RKO (cell line): Measurements from ENCODE around the gene PPP1R9A.

Source experiments
- DNase-seq: peaks from one replicate; pipeline ENCODE4 v3.0.0-alpha.2; 2016; ENCODE audit warnings: low spot score

The PPP1R9A gene

DNA sequence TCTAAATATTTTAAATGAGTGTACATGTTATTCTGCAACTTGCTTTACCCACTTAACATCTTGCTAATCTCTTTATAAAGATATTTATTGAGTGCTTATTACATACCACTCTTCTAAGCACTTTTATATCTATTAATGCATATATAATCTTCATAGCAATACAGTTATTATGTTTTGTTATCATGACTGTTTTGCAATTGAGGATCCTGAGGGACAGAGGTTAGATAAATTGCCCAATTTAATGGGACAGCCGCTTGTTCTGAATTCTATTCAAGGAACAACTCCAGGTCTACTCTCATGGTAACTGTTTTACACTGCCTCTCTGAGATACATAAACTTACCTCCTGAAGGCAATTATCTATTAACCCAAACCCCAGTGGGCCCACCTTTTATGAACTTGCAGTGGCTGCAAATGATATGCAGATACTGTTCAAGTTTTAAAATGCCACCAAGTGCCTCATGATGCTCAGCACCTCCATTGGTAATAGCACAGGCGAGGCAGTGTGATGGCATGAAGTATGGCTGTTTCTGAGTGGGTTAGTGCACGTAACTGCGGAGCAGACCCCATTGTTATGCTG lies 356.5 kb downstream of the PPP1R9A start:
- DNase-seq, result no peak

DNA sequence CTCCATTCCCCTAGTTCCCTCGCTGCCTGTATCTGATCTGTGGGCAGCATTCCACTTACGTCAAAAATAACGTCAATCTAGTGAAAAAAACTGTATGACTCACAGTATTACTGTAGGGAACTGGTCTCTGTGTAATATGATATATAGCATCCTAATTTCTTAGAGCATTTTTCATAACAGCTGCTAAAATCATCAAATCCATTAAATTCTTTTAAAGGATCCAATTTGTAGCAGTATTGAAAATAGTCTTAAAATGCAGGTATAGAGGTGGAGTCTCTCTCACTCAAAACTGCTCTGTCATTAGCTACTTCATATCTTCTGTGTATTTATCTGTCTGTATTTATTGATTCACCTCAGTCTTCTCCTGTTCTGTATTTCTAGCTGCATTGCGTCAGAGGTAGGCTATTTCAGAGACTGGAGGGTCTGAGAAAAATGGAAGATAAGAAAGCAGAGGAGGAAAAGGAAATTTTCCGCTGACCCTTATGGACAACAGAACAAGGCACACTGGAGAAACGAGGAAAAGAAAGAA lies 357.0 kb downstream of the PPP1R9A start:
- DNase-seq, result peak; percentile 58

- no peak for DNase-seq
Observed at GRCh38 chr7:95265634-95266033, 358.2 kb downstream of the PPP1R9A start.

DNA sequence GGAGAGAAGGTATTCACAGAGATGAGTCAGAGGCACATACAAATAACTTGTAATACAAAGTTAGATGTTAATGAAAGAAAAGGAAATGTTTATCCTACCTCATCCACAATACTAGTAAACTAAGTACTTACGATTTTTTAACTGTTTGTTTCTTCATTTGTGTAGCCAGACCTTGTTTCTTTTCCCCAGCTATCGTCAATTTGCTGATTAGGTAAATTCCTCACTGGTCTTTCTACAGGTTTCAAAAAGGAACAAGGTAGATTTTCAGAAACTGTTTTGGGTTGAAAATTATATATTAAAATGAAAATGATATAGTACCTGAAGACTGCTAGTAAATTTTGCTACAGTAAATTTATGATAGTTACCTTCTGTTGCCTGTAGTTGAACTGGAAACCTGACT lies 360.4 kb downstream of the PPP1R9A start:
- no peak for DNase-seq

GRCh38 chr7:95269640-95270039 lies 362.2 kb downstream of the PPP1R9A start:
- DNase-seq, result no peak

DNA sequence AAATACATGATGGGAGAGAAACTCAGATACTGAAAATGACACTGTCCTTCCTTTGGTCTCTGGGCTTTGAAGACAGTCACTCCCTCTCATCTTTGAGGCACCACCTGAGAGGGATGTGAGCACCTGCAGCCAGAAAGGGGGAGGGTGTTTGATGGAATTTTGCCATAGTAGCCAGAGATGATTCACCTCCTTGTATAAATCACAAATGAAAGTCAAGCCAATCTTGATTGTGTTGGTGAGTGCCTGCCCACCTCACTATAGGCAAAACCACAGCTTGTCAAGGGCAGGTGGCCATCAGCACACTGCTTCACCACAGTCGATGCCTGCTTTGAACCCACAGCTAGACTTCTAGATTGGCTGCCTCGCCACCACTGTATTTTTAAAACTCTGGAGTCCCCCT lies 368.7 kb downstream of the PPP1R9A start:
- DNase-seq, result no peak

DNA sequence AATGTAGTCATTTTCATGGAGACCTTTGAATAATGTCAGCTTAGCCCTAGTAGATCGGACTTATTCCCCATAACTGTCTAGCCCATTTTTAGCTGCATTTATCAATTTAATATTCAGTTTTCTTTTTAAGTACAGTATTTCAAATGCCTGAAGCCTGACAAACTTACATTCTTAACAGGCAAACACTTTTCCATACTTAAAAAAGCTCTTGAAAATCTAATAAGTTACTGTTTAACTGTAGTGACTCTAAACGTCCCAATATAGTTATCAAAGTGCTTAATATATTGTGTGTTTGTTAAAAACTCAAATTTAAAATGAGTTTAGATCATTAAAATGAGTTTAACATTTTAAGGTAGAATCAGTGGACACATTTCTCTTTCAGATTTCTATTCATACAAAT lies 372.0 kb downstream of the PPP1R9A start:
- DNase-seq, result no peak

DNA sequence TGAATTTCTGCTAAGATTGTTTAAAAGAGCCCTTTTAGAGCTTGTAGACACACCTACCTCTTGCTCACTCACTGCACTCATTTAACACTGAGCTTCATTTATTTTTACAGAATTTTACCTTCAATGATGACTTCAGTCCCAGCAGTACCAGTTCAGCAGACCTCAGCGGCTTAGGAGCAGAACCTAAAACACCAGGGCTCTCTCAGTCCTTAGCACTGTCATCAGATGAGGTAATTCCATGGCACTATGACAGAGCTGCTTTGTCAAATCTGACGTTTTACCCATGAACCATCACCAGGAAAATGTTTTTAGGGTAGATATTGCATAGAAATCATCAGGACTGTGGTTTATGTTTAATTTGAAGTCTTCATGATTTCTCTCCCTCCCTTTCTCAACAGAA lies 378.7 kb downstream of the PPP1R9A start:
- DNase-seq, result no peak

DNA sequence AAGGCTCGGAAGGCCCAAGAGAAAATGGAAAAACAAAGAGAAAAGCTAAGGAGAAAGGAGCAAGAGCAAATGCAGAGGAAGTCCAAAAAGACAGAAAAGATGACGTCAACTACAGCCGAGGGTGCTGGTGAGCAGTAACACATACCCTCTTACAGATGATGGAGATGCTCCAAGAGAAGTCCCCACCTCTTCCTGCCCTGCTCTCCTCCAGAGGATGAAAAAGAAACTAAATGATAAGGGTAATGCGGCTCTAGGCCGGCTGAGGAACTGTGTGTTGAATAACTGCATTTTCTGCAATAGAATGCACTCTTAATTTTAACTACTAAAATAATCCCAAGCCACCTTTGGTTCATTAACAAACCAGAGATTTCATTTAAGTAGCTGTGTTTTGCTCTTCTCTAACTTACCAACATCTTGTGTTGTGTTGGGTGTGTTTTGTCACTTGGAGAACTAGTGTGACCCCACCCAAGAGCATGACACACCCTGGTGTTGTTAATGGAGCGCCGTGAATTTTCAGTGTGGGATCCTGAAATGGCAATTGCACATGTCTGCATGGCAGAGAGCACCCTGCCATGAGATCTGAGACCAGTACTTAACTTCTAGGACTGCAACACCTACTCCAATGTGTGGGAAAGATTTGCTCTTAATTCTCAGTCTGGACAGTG lies 382.9 kb downstream of the PPP1R9A start:
- DNase-seq, result no peak

DNA sequence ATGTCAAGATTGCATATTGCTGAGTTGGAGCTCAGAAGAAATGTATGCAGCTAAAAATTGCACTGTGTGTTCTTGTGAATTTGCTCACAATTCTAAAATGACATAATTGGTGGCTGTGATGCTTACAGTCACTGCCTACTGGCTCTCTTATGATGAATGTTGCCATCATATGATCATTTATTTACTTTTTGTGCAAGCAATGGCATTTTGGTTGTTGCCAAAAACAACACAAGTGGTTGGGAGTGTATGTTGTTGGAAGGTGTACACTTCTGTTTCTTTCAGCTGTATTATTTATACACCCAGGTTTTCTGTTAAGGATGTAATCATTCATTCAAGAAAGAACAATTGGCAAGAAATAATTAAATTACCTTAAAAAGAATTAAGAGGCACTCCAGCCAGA lies 388.0 kb downstream of the PPP1R9A start:
- DNase-seq, result no peak

DNA sequence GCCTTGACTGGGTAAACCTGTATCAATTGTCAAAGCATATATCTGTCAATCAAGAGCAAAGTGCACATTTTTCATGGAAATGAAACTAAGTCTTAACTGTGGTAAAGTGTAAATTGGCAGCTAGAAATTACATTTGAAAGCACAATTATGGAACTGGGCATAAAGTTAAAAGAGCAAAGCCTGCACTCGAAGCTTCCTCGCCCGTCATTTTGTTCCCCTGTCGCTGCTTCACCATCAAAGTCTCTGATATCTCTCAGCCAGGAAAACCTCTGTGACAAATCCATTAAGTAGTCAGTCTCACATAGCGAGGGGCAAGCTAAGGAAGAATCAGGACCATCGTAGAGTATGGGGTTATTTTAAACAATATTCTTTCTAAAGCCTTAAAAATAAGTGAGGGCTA lies 389.1 kb downstream of the PPP1R9A start:
- DNase-seq, result no peak

- no peak for DNase-seq
Observed at GRCh38 chr7:95297041-95297440, 389.6 kb downstream of the PPP1R9A start.

DNA sequence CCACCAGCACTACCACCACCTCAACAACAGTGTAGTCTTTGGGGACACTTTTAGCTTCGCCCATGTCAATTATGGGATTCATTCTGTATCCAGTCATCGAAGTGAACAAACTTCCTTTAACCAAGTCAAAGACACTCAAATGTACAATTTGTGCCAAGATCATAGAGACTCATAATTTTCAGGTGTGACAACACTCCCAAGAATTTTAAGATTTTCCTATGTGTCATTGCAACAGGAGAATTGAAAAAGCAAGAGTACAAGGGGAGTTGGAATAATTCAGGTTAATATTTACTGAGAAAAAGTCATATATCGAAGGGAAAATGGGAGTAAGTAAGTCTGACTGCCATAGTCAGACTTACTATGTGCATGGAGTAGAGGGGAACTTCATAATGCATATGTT lies 390.7 kb downstream of the PPP1R9A start:
- DNase-seq, result peak; percentile 32

GRCh38 chr7:95303013-95303905 lies 395.9 kb downstream of the PPP1R9A start:
- no peak for DNase-seq

GRCh38 chr7:95304990-95305389 lies 397.6 kb downstream of the PPP1R9A start:
- DNase-seq, result peak; percentile 40

DNA sequence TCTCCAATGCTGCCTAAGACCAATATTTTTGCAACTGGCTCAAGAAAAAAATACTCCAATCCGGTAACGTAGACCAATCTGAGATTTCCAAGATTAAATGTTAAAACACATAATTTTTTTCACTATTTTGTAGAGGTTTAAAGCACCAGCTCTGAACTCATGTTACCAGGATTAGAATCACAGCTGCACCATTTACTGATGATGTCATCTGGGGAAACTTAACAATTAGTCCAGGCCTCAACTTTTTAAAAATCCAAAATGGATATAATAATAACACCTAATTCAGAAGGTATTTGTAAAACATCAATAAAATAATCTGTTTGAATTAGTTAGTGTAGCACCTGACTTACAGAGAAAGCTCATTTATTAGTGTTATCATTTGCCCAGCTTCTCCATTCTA lies 402.6 kb downstream of the PPP1R9A start:
- no peak for DNase-seq

DNA sequence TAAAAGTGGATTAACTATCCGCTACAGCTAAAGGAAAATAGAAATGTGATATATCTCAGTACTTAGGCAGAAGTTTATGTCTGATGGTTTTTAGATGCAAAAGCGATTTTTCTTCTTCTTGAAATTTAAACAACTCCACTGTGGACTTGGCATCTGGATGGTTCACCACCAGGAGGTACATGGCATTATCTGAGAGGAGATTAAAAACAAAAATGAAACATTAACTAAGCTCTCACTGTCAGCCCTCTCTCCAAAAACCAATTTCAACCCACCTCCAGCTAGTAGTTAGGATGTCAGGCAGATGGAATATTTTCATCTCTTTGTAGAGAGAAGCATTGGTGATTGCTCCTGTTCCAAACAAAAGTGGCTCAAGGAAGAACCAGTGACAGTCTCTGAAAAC lies 404.0 kb downstream of the PPP1R9A start:
- DNase-seq, result no peak

- DNase-seq, result no peak
Observed at GRCh38 chr7:95312561-95312960, 405.2 kb downstream of the PPP1R9A start.

- DNase-seq, result no peak
Observed at GRCh38 chr7:95316588-95316987, 409.2 kb downstream of the PPP1R9A start.

DNA sequence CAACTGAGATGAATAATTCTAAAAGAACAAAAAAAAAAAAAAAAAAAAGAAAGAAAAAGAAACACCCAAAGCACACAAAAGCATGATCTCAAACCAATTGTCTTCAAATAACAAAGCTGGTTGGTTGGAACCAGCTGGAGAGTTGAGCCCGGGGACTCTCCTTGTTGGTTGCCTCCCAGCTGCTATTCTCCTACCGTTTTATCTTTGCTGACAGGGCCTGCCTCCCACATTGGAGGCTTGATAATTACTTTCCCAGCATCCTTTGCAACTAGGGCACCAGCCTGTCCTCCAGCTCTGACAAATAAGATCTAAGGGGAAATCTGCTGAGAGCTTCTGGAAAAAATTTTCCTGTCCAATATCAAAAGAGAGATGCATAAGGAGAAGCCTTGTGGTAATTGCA lies 410.2 kb downstream of the PPP1R9A start:
- DNase-seq, result no peak

GRCh38 chr7:95317966-95318365 lies 410.6 kb downstream of the PPP1R9A start:
- DNase-seq, result no peak

GRCh38 chr7:95318501-95319100 lies 411.2 kb downstream of the PPP1R9A start:
- DNase-seq, result no peak

DNA sequence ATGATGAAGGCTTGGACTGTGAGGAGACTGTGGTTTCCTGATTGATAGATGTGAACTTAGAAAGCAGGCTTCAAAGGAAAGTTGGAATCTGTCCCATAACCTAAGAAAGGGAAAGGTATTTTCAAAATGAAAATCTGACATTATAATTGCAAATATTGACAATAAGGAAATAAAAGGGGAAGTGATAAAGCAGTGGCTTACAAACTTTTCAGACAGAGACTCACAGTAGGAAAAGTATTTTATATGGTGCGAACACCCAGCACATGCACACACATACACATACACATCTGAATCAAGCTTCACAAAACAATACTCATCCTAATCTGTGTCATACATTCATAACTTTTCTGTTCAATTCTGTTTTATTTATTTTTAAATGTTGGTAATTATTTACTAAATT lies 412.2 kb downstream of the PPP1R9A start:
- DNase-seq, result no peak
